SK-N-SH (cell line): Measurements from ENCODE around the gene KLHL21. TPM values are rescaled to one million over a fixed set of nuclear protein-coding genes. Genes with fewer than 3 reads are reported as not detected.

Experiments
- CTCF ChIA-PET: fragments of 300-600, 350-600 bp; formaldehyde crosslinking; extraction: SDS; loops from one replicate; lab custom pipeline; 2021; lab: Yijun Ruan, JAX
- POLR2A ChIA-PET: fragments of 350-600 bp; sonication (Branson Sonifier 250); formaldehyde crosslinking; extraction: SDS; loops from one replicate; lab custom pipeline; 2020; ENCODE audit warnings: antibody characterized with exemption, inconsistent platforms; lab: Yijun Ruan, JAX
- DNase-seq: peaks from one replicate; pipeline ENCODE4 v3.0.0; 2012
- H2AFZ ChIP-seq: fragments of 200-600 bp; sonication (generic); 2 replicates; pipeline ENCODE4 v1.8.1; 2016; ENCODE audit warnings: antibody characterized with exemption, mild to moderate bottlenecking, low read depth
- H3F3A ChIP-seq: fragments of 200-600 bp; sonication (generic); replicated peaks from 2 replicates; pipeline ENCODE3; 2016; ENCODE audit warnings: antibody characterized with exemption, mild to moderate bottlenecking; ENCODE audit not compliant: insufficient read depth
- H3K27ac ChIP-seq, 2 experiments: fragments of 200-500 bp in 1 of 2; fragments of 200-600 bp in 1 of 2; sonication (Bioruptor generic) in 1 of 2; sonication (generic), shearing (Covaris generic) in 1 of 2; 2 replicates each; pipeline versions ENCODE4 v1.5.1 to v1.6.1; 2014 to 2016; ENCODE audit warnings: low read depth in 2 of 2, inconsistent platforms in 1 of 2, low read length in 1 of 2, mild to moderate bottlenecking in 1 of 2, mixed read lengths in 1 of 2
- H3K27me3 ChIP-seq: fragments of 200-600 bp; sonication (generic), shearing (Covaris generic); 2 replicates; pipeline ENCODE4 v1.6.1; 2016; ENCODE audit warnings: mixed run types; ENCODE audit not compliant: insufficient read depth
- H3K36me3 ChIP-seq, 2 experiments: fragments of 200-500 bp in 1 of 2; fragments of 200-600 bp in 1 of 2; sonication (Bioruptor generic) in 1 of 2; sonication (generic) in 1 of 2; replicated peaks in 1 of 2; 2 replicates each; pipeline versions ENCODE3 to v1.5.1; 2014 to 2016; ENCODE audit warnings: low read length in 1 of 2, mild to moderate bottlenecking in 1 of 2; ENCODE audit not compliant: insufficient read depth in 2 of 2, control insufficient read depth in 1 of 2
- H3K4me1 ChIP-seq, 2 experiments: fragments of 200-500 bp in 1 of 2; fragments of 200-600 bp in 1 of 2; sonication (Bioruptor generic) in 1 of 2; sonication (generic), shearing (Covaris generic) in 1 of 2; 2 replicates each; pipeline versions ENCODE4 v1.5.1 to v1.6.1; 2014 to 2016; ENCODE audit warnings: low read depth in 1 of 2, low read length in 1 of 2, mixed run types in 1 of 2; ENCODE audit not compliant: insufficient read depth in 2 of 2, control insufficient read depth in 1 of 2
- H3K4me2 ChIP-seq: fragments of 200-600 bp; sonication (generic), shearing (Covaris generic); 2 replicates; pipeline ENCODE4 v1.6.1; 2017; ENCODE audit warnings: mixed run types
- H3K4me3 ChIP-seq, 2 experiments: fragments of 200-500 bp in 1 of 2; fragments of 200-600 bp in 1 of 2; sonication (Bioruptor generic) in 1 of 2; sonication (generic), shearing (Covaris generic) in 1 of 2; 2 replicates each; pipeline versions ENCODE4 v1.5.1 to v1.8.1; 2014 to 2016; ENCODE audit warnings: low read depth in 2 of 2, inconsistent platforms in 1 of 2, low read length in 1 of 2, mild to moderate bottlenecking in 1 of 2, mixed read lengths in 1 of 2, moderate library complexity in 1 of 2
- H3K79me2 ChIP-seq: fragments of 200-600 bp; sonication (generic); 2 replicates; pipeline ENCODE4 v1.8.1; 2017; ENCODE audit warnings: mild to moderate bottlenecking; ENCODE audit not compliant: insufficient read depth
- H3K9ac ChIP-seq: fragments of 200-600 bp; sonication (generic); 2 replicates; pipeline ENCODE4 v1.6.1; 2017; ENCODE audit warnings: mixed run types
- H3K9me2 ChIP-seq: fragments of 200-600 bp; sonication (generic); 2 replicates; pipeline ENCODE4 v1.6.1; 2017; ENCODE audit warnings: mixed run types
- H3K9me3 ChIP-seq: fragments of 200-600 bp; sonication (generic); 2 replicates; pipeline ENCODE4 v1.6.1; 2017; ENCODE audit warnings: mixed run types, mild to moderate bottlenecking, moderate library complexity
- H4K20me1 ChIP-seq: fragments of 200-600 bp; sonication (generic); 2 replicates; pipeline ENCODE4 v1.6.1; 2017; ENCODE audit warnings: mild to moderate bottlenecking, mixed run types; ENCODE audit not compliant: insufficient read depth
- CHD2 ChIP-seq: fragments of 150-350 bp; IDR thresholded peaks from 2 replicates; pipeline ENCODE4 v1.6.1; 2018; ENCODE audit warnings: low read length; ENCODE audit not compliant: partially characterized antibody
- ELF1 ChIP-seq: IDR thresholded peaks from 2 replicates; pipeline ENCODE4 v1.4.0; 2012
- EP300 ChIP-seq, 2 experiments: IDR thresholded peaks; 2 replicates each; pipeline versions ENCODE4 v1.4.0 to v1.6.1; 2012; ENCODE audit warnings: borderline replicate concordance in 1 of 2, low read depth in 1 of 2, low read length in 1 of 2
- FOXJ3 ChIP-seq: sonication (generic); formaldehyde crosslinking; IDR thresholded peaks from 2 replicates; pipeline ENCODE4 v1.5.1; 2020; ENCODE audit warnings: mild to moderate bottlenecking, missing genetic modification reagents
- GABPA ChIP-seq: IDR thresholded peaks from 2 replicates; pipeline ENCODE4 v1.4.0; 2012; ENCODE audit warnings: low read depth, mild to moderate bottlenecking
- GATA2 ChIP-seq: sonication (generic); formaldehyde crosslinking; IDR thresholded peaks from 2 replicates; pipeline ENCODE4 v1.5.0; 2020; ENCODE audit warnings: mild to moderate bottlenecking, missing genetic modification reagents
- JUND ChIP-seq: IDR thresholded peaks from 2 replicates; pipeline ENCODE4 v1.4.0; 2012
- MXI1 ChIP-seq: IDR thresholded peaks from 2 replicates; pipeline ENCODE4 v1.6.1; 2012; ENCODE audit warnings: mild to moderate bottlenecking, low read depth, low read length, improper control_type of control experiment
- NFIC ChIP-seq: IDR thresholded peaks from 2 replicates; pipeline ENCODE4 v1.4.0; 2012; ENCODE audit warnings: borderline replicate concordance
- POLR2AphosphoS5 ChIP-seq: IDR thresholded peaks from 2 replicates; pipeline ENCODE4 v1.6.1; 2012; ENCODE audit warnings: low read depth, low read length
- RXRA ChIP-seq: IDR thresholded peaks from 2 replicates; pipeline ENCODE4 v1.4.0; 2012; ENCODE audit warnings: low read depth, mild to moderate bottlenecking, borderline replicate concordance
- SMC3 ChIP-seq: IDR thresholded peaks from 2 replicates; pipeline ENCODE4 v1.6.1; 2012; ENCODE audit warnings: low read depth, low read length, improper control_type of control experiment
- TEAD4 ChIP-seq: IDR thresholded peaks from 2 replicates; pipeline ENCODE4 v1.4.0; 2012; ENCODE audit warnings: mild to moderate bottlenecking, borderline replicate concordance; ENCODE audit not compliant: insufficient read depth
- USF1 ChIP-seq: IDR thresholded peaks from 2 replicates; pipeline ENCODE4 v1.4.0; 2012; ENCODE audit warnings: low read depth, borderline replicate concordance
- USF2 ChIP-seq: fragments of 150-350 bp; IDR thresholded peaks from 2 replicates; pipeline ENCODE4 v1.6.1; 2017; ENCODE audit warnings: antibody characterized with exemption, low read length, low read depth, borderline replicate concordance
- ZBTB33 ChIP-seq: IDR thresholded peaks from 2 replicates; pipeline ENCODE4 v1.4.0; 2012; ENCODE audit warnings: low read depth, borderline replicate concordance
- WGBS: methylation state at CpG from one replicate; pipeline ENCODE4 v1.1.6; 2017; ENCODE audit warnings: low lambda C conversion rate; 5-methylcytosine and 5-hydroxymethylcytosine counted together
- polyA plus RNA-seq, 3 experiments: library from polyadenylated mRNA; depleted of rRNA; stranded (reverse); fragments of >200 nt; gene quantifications; 2 replicates each; pipeline ENCODE4 v1.2.3, GENCODE V29; 2012

Gene KLHL21
- polyA plus RNA-seq, 1 of the 3 experiments (the other 2 are of a cell fraction), result 12.5 TPM

- Histone ChIP-seq H3K27me3 (no peaks in the 10 kb centered on the region), H3F3A (no peaks in the 10 kb centered on the region), H3K27ac (no peak overlapping the region), H3K4me2 (no peak overlapping the region), H3K4me1 (peaks cover 0 to 16% of the 10 kb centered on the region in 2 experiments; a peak in 1 of 4 replicates), H3K79me2 (peaks cover 52% of the 10 kb centered on the region), H3K9me3 (no peaks in the 10 kb centered on the region), H4K20me1 (peaks cover 24% of the 10 kb centered on the region; the same call in 1 of the 2 replicates), H3K9ac (no peak overlapping the region), H2AFZ (no peak overlapping the region), H3K9me2 (no peaks in the 10 kb centered on the region), H3K4me3 (no peak overlapping the region), H3K36me3 (peaks cover 4 to 36% of the 10 kb centered on the region in 2 experiments)
- 79% methylated on average over 7 of the region's 7 CpGs for WGBS
- ChIA-PET CTCF (no interaction called here), POLR2A (no interaction called here)
- no peak for DNase-seq
- no peak for TF ChIP-seq POLR2AphosphoS5
- no peak for TF ChIP-seq RXRA
- TF ChIP-seq USF2, result no peak
- TF ChIP-seq JUND, result no peak
- no peak for TF ChIP-seq MXI1
- TF ChIP-seq GATA2 (CRISPR knock-in tag), result no peak
- TF ChIP-seq TEAD4, result no peak
- no peak for TF ChIP-seq EP300 (IDR thresholded peaks at IDR 0.05; ENCODE audit: borderline replicate concordance in 1 of 2, low read depth in 1 of 2, low read length in 1 of 2)
- TF ChIP-seq SMC3, result no peak
- no peak for TF ChIP-seq GABPA
- TF ChIP-seq ZBTB33, result no peak
- TF ChIP-seq FOXJ3 (CRISPR knock-in tag), result no peak
- no peak for TF ChIP-seq USF1
- no peak for TF ChIP-seq CHD2
- TF ChIP-seq NFIC, result no peak; the same call in 1 of the 2 replicates
- TF ChIP-seq ELF1, result no peak
Observed at GRCh38 chr1:6596351-6596750, 6.3 kb downstream of the KLHL21 start.
